ENCODE data around the gene CALD1. TPM values are rescaled to one million over a fixed set of nuclear protein-coding genes. Genes with fewer than 3 reads are reported as not detected.

Gene CALD1
- total and polyA plus RNA-seq, 2 experiments from 2014 or later: 132 to 842 TPM

DNA sequence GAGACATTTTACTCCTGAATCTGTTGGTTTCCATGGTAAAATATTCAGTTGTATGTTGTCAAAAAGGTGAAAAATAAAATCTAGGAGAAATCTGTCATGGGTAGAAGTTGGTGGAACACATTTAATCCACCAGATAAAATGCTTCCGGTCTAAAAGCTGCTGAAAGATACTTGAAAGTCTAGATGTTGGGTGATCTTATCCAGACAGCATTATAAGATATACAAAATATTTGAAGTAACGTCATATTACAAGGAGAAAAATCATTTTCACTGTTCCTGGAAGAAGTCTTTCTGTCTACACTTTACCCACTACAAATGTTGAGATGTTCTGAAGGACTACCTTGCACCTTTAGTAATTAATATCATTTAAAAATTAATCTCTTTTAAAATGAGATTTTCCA lies 40.9 kb downstream of the CALD1 start:
- Histone ChIP-seq H3K36me3 (ENCODE audit: insufficient read depth) (no peaks in the 10 kb centered on the region), H2AFZ (no peak overlapping the region), H3K27me3 (ENCODE audit: insufficient read depth) (no peaks in the 10 kb centered on the region), H3K27ac (ENCODE audit: low read depth) (peak overlapping the region; percentile 11; the same call in 1 of the 2 replicates), H3K4me3 (no peak overlapping the region), H3K79me2 (replicated peaks; ENCODE audit: insufficient read depth) (peaks cover 25% of the 10 kb centered on the region), H3F3A (replicated peaks; ENCODE audit: low read depth) (no peaks in the 10 kb centered on the region), H3K4me2 (no peak overlapping the region), H3K9me2 (ENCODE audit: insufficient read depth) (no peaks in the 10 kb centered on the region; the same call in none of the 2 replicates), H4K20me1 (replicated peaks; ENCODE audit: insufficient read depth) (no peaks in the 10 kb centered on the region), H3K4me1 (ENCODE audit: insufficient read depth) (0 out of 2 replicates have a peak, but pooled peaks cover 15% of the 10 kb centered on the region)
- Mint-ChIP-seq H3K27ac (no peak overlapping the region), H3K4me1 (peaks cover 3% of the 10 kb centered on the region; the same call in 2 of the 3 replicates), H3K36me3 (ENCODE audit: low read depth) (peaks cover 4% of the 10 kb centered on the region; the same call in 1 of the 3 replicates), H3K4me3 (no peak overlapping the region), H3K9me3 (no peaks in the 10 kb centered on the region), H3K27me3 (ENCODE audit: insufficient read depth, low read depth, poor library complexity) (no peaks in the 10 kb centered on the region)
- no peak for ATAC-seq
- no peak for DNase-seq (ENCODE audit: low spot score)
- no peak for TF ChIP-seq EZH2phosphoT487 (IDR thresholded peaks at IDR 0.05; ENCODE audit: unreplicated experiment)
- TF ChIP-seq EZH2 (IDR thresholded peaks at IDR 0.05; ENCODE audit: low read depth, unreplicated experiment): no peak
- TF ChIP-seq STAT1 (IDR thresholded peaks at IDR 0.05; ENCODE audit: unreplicated experiment): no peak
- no peak for TF ChIP-seq CREB1 (CRISPR knock-in tag; IDR thresholded peaks at IDR 0.05; ENCODE audit: low read depth)

DNA sequence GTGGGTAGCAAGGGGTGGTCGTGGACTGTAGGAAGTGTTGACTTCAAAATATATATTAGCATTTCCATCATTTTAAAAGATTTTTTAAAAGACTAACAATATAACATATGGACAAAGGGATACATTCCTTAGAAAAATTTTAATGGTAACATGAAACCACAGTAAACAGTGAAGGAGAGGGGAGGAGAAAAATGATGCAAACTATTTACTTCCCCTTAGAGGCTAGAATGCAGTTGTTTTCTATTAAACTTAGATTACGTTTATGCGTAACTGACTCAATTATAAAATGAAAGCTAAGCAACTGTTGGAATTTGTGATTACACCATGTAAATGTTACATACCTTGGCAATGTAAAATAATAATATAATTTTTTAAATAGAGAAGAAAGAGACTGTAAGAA lies 41.3 kb downstream of the CALD1 start:
- peaks cover 20% of the 10 kb centered on the region for H3K79me2 ChIP-seq (replicated peaks; ENCODE audit: insufficient read depth)
- Mint-ChIP-seq H3K36me3 (ENCODE audit: low read depth) (peaks cover 4% of the 10 kb centered on the region; the same call in 1 of the 3 replicates), H3K4me3 (no peak overlapping the region), H3K27me3 (ENCODE audit: insufficient read depth, low read depth, poor library complexity) (no peaks in the 10 kb centered on the region), H3K27ac (no peak overlapping the region), H3K9me3 (no peaks in the 10 kb centered on the region), H3K4me1 (peaks cover 3% of the 10 kb centered on the region; the same call in 2 of the 3 replicates)
- no peaks in the 10 kb centered on the region for H3K36me3 ChIP-seq (ENCODE audit: insufficient read depth)
- H4K20me1 ChIP-seq (replicated peaks; ENCODE audit: insufficient read depth): no peaks in the 10 kb centered on the region
- ATAC-seq: no peak
- no peaks in the 10 kb centered on the region for H3F3A ChIP-seq (replicated peaks; ENCODE audit: low read depth)
- H3K4me2 ChIP-seq: no peak overlapping the region
- H3K27ac ChIP-seq (ENCODE audit: low read depth): no peak overlapping the region
- no peak overlapping the region for H2AFZ ChIP-seq
- H3K9me2 ChIP-seq (ENCODE audit: insufficient read depth): no peaks in the 10 kb centered on the region; the same call in none of the 2 replicates
- no peak overlapping the region for H3K4me3 ChIP-seq
- 0 out of 2 replicates have a peak, but pooled peaks cover 15% of the 10 kb centered on the region for H3K4me1 ChIP-seq (ENCODE audit: insufficient read depth)
- H3K27me3 ChIP-seq (ENCODE audit: insufficient read depth): no peaks in the 10 kb centered on the region
- no peak for DNase-seq (ENCODE audit: low spot score)
- TF ChIP-seq, protein P1, sequence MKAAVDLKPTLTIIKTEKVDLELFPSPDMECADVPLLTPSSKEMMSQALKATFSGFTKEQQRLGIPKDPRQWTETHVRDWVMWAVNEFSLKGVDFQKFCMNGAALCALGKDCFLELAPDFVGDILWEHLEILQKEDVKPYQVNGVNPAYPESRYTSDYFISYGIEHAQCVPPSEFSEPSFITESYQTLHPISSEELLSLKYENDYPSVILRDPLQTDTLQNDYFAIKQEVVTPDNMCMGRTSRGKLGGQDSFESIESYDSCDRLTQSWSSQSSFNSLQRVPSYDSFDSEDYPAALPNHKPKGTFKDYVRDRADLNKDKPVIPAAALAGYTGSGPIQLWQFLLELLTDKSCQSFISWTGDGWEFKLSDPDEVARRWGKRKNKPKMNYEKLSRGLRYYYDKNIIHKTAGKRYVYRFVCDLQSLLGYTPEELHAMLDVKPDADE (IDR thresholded peaks at IDR 0.05): no peak
- TF ChIP-seq, protein P2, sequence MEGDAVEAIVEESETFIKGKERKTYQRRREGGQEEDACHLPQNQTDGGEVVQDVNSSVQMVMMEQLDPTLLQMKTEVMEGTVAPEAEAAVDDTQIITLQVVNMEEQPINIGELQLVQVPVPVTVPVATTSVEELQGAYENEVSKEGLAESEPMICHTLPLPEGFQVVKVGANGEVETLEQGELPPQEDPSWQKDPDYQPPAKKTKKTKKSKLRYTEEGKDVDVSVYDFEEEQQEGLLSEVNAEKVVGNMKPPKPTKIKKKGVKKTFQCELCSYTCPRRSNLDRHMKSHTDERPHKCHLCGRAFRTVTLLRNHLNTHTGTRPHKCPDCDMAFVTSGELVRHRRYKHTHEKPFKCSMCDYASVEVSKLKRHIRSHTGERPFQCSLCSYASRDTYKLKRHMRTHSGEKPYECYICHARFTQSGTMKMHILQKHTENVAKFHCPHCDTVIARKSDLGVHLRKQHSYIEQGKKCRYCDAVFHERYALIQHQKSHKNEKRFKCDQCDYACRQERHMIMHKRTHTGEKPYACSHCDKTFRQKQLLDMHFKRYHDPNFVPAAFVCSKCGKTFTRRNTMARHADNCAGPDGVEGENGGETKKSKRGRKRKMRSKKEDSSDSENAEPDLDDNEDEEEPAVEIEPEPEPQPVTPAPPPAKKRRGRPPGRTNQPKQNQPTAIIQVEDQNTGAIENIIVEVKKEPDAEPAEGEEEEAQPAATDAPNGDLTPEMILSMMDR (conservative IDR thresholded peaks at IDR 0.05; ENCODE audit: low read depth in 2 of 2): no peak
- TF ChIP-seq EZH2phosphoT487 (IDR thresholded peaks at IDR 0.05; ENCODE audit: unreplicated experiment): no peak
- no peak for TF ChIP-seq STAT1 (IDR thresholded peaks at IDR 0.05; ENCODE audit: unreplicated experiment)
- TF ChIP-seq, protein P3, sequence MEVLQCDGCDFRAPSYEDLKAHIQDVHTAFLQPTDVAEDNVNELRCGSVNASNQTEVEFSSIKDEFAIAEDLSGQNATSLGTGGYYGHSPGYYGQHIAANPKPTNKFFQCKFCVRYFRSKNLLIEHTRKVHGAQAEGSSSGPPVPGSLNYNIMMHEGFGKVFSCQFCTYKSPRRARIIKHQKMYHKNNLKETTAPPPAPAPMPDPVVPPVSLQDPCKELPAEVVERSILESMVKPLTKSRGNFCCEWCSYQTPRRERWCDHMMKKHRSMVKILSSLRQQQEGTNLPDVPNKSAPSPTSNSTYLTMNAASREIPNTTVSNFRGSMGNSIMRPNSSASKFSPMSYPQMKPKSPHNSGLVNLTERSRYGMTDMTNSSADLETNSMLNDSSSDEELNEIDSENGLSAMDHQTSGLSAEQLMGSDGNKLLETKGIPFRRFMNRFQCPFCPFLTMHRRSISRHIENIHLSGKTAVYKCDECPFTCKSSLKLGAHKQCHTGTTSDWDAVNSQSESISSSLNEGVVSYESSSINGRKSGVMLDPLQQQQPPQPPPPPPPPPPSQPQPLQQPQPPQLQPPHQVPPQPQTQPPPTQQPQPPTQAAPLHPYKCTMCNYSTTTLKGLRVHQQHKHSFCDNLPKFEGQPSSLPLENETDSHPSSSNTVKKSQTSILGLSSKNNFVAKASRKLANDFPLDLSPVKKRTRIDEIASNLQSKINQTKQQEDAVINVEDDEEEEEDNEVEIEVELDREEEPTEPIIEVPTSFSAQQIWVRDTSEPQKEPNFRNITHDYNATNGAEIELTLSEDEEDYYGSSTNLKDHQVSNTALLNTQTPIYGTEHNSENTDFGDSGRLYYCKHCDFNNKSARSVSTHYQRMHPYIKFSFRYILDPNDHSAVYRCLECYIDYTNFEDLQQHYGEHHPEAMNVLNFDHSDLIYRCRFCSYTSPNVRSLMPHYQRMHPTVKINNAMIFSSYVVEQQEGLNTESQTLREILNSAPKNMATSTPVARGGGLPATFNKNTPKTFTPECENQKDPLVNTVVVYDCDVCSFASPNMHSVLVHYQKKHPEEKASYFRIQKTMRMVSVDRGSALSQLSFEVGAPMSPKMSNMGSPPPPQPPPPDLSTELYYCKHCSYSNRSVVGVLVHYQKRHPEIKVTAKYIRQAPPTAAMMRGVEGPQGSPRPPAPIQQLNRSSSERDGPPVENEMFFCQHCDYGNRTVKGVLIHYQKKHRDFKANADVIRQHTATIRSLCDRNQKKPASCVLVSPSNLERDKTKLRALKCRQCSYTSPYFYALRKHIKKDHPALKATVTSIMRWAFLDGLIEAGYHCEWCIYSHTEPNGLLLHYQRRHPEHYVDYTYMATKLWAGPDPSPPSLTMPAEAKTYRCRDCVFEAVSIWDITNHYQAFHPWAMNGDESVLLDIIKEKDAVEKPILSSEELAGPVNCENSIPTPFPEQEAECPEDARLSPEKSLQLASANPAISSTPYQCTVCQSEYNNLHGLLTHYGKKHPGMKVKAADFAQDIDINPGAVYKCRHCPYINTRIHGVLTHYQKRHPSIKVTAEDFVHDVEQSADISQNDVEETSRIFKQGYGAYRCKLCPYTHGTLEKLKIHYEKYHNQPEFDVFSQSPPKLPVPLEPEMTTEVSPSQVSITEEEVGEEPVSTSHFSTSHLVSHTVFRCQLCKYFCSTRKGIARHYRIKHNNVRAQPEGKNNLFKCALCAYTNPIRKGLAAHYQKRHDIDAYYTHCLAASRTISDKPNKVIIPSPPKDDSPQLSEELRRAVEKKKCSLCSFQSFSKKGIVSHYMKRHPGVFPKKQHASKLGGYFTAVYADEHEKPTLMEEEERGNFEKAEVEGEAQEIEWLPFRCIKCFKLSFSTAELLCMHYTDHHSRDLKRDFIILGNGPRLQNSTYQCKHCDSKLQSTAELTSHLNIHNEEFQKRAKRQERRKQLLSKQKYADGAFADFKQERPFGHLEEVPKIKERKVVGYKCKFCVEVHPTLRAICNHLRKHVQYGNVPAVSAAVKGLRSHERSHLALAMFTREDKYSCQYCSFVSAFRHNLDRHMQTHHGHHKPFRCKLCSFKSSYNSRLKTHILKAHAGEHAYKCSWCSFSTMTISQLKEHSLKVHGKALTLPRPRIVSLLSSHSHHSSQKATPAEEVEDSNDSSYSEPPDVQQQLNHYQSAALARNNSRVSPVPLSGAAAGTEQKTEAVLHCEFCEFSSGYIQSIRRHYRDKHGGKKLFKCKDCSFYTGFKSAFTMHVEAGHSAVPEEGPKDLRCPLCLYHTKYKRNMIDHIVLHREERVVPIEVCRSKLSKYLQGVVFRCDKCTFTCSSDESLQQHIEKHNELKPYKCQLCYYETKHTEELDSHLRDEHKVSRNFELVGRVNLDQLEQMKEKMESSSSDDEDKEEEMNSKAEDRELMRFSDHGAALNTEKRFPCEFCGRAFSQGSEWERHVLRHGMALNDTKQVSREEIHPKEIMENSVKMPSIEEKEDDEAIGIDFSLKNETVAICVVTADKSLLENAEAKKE (CRISPR knock-in tag; IDR thresholded peaks at IDR 0.05): no peak
- TF ChIP-seq ZNF331 (CRISPR knock-in tag; IDR thresholded peaks at IDR 0.05; ENCODE audit: low read depth): no peak

Data from GM23338 (cell line).